Trophoblast cell (in vitro differentiated cells and primary cell): ENCODE measurements around the gene ATP13A2.

ENCODE experiments used
- DNase-seq, 2 donors: peaks; one replicate each; pipeline ENCODE4 v3.0.0-alpha.2; 2016
- H2AFZ ChIP-seq: 2 replicates; pipeline ENCODE4 v1.6.1; 2013; ENCODE audit warnings: low read length, moderate library complexity, mild to moderate bottlenecking; ENCODE audit not compliant: insufficient read depth, poor library complexity
- H2AK5ac ChIP-seq: 2 replicates; pipeline ENCODE4 v1.6.1; 2013; ENCODE audit warnings: mild to moderate bottlenecking, low read length
- H2BK120ac ChIP-seq: 2 replicates; pipeline ENCODE4 v1.6.1; 2013; ENCODE audit warnings: low read length, mild to moderate bottlenecking, moderate library complexity; ENCODE audit not compliant: insufficient read depth, poor library complexity
- H2BK12ac ChIP-seq: 2 replicates; pipeline ENCODE4 v1.6.1; 2013; ENCODE audit warnings: mild to moderate bottlenecking, low read length, moderate library complexity
- H2BK5ac ChIP-seq: 2 replicates; pipeline ENCODE4 v1.6.1; 2013; ENCODE audit warnings: low read length, low read depth, moderate library complexity, mild to moderate bottlenecking; ENCODE audit not compliant: poor library complexity
- H3K14ac ChIP-seq: 2 replicates; pipeline ENCODE4 v1.6.1; 2013; ENCODE audit warnings: mild to moderate bottlenecking, low read length
- H3K18ac ChIP-seq: 2 replicates; pipeline ENCODE4 v1.6.1; 2013; ENCODE audit warnings: mild to moderate bottlenecking, low read length
- H3K23ac ChIP-seq: 2 replicates; pipeline ENCODE4 v1.6.1; 2013; ENCODE audit warnings: low read length
- H3K27ac ChIP-seq: 2 replicates; pipeline ENCODE4 v1.5.1; 2013; ENCODE audit warnings: low read depth, mild to moderate bottlenecking, inconsistent platforms, low read length, moderate library complexity
- H3K27me3 ChIP-seq: 2 replicates; pipeline ENCODE4 v1.6.1; 2013; ENCODE audit warnings: inconsistent platforms, mild to moderate bottlenecking, low read length, moderate library complexity; ENCODE audit not compliant: insufficient read depth
- H3K36me3 ChIP-seq, 2 experiments: 1 replicate in 1 of 2; 2 replicates in 1 of 2; pipeline ENCODE4 v1.6.1; 2013; ENCODE audit warnings: low read length in 2 of 2, mild to moderate bottlenecking in 2 of 2, moderate library complexity in 1 of 2; ENCODE audit not compliant: insufficient read depth in 2 of 2, control insufficient read depth in 1 of 2
- H3K4ac ChIP-seq: 2 replicates; pipeline ENCODE4 v1.6.1; 2013; ENCODE audit warnings: low read depth, mild to moderate bottlenecking, low read length, moderate library complexity
- H3K4me1 ChIP-seq, 2 experiments: 1 replicate in 1 of 2; 2 replicates in 1 of 2; pipeline ENCODE4 v1.6.1; 2013; ENCODE audit warnings: low read length in 2 of 2, mild to moderate bottlenecking in 2 of 2, moderate library complexity in 1 of 2; ENCODE audit not compliant: insufficient read depth in 2 of 2, control insufficient read depth in 1 of 2
- H3K4me2 ChIP-seq: 2 replicates; pipeline ENCODE4 v1.6.1; 2013; ENCODE audit warnings: inconsistent platforms, mild to moderate bottlenecking, low read length, moderate library complexity
- H3K4me3 ChIP-seq: 2 replicates; pipeline ENCODE4 v1.5.1; 2013; ENCODE audit warnings: mild to moderate bottlenecking, low read depth, low read length, inconsistent platforms
- H3K79me1 ChIP-seq: one replicate; pipeline ENCODE4 v1.6.1; 2013; ENCODE audit warnings: low read length
- H3K79me2 ChIP-seq: 2 replicates; pipeline ENCODE4 v1.6.1; 2013; ENCODE audit warnings: low read length, mild to moderate bottlenecking; ENCODE audit not compliant: control insufficient read depth, insufficient read depth, poor library complexity
- H3K9ac ChIP-seq: 2 replicates; pipeline ENCODE4 v1.6.1; 2013; ENCODE audit warnings: mild to moderate bottlenecking, low read length
- H3K9me3 ChIP-seq: 2 replicates; pipeline ENCODE4 v1.6.1; 2013; ENCODE audit warnings: low read depth, mild to moderate bottlenecking, control low read depth, inconsistent platforms, low read length; ENCODE audit not compliant: insufficient read depth
- H4K12ac ChIP-seq: 2 replicates; pipeline ENCODE4 v1.6.1; 2013; ENCODE audit warnings: low read depth, mild to moderate bottlenecking, low read length, moderate library complexity
- H4K8ac ChIP-seq: 2 replicates; pipeline ENCODE4 v1.6.1; 2013; ENCODE audit warnings: low read depth, mild to moderate bottlenecking, low read length, moderate library complexity
- H4K91ac ChIP-seq: one replicate; pipeline ENCODE4 v1.6.1; 2013; ENCODE audit warnings: low read depth, mild to moderate bottlenecking, low read length, moderate library complexity
- WGBS: extraction: QIAGEN DNeasy Blood & Tissue Kit; methylation state at CpG from one replicate; pipeline ENCODE4 v1.1.7; 2013; ENCODE audit warnings: missing lambda C conversion rate; ENCODE audit not compliant: insufficient read length, insufficient coverage; ENCODE audit errors: extremely low coverage; 5-methylcytosine and 5-hydroxymethylcytosine counted together

ATP13A2 gene

DNA sequence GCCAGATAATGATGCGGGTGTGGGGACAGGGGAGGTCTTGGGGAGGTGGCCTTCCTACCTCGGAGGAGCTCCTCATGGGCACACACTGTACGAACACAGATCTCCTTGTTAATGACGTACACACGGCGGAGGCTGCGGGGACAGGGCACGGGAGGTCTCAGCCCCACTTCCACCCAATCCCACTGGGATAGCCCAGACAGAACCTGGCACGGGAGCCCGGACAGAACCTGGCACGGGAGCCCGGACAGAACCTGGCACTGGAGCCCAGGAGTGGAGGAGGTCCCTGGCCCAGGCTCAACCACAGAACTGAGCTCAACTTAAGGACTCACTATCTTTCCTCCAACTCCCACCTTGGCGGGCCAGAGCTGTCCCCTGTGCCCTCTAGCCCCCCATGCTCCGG lies 36.5 kb downstream of the ATP13A2 start:
- Histone ChIP-seq H3K18ac (no peak overlapping the region), H4K12ac (no peak overlapping the region), H3K9ac (no peak overlapping the region), H3K79me1 (peaks cover 10% of the 10 kb centered on the region), H3K4me2 (no peak overlapping the region), H2BK12ac (no peak overlapping the region), H3K4me1 (peaks cover 8 to 14% of the 10 kb centered on the region in 2 experiments), H3K27ac (no peak overlapping the region), H2BK5ac (no peak overlapping the region), H2AK5ac (no peak overlapping the region), H4K91ac (no peak overlapping the region), H3K9me3 (no peaks in the 10 kb centered on the region), H3K23ac (no peak overlapping the region), H4K8ac (no peak overlapping the region), H2AFZ (no peak overlapping the region), H2BK120ac (no peak overlapping the region), H3K14ac (no peak overlapping the region), H3K4ac (no peak overlapping the region), H3K27me3 (no peaks in the 10 kb centered on the region), H3K4me3 (no peak overlapping the region), H3K36me3 (peaks cover 38 to 49% of the 10 kb centered on the region in 2 experiments), H3K79me2 (peaks cover 4% of the 10 kb centered on the region)
- no CpG with 5 or more reads among the region's 14 CpGs for WGBS
- DNase-seq: no peak

DNA sequence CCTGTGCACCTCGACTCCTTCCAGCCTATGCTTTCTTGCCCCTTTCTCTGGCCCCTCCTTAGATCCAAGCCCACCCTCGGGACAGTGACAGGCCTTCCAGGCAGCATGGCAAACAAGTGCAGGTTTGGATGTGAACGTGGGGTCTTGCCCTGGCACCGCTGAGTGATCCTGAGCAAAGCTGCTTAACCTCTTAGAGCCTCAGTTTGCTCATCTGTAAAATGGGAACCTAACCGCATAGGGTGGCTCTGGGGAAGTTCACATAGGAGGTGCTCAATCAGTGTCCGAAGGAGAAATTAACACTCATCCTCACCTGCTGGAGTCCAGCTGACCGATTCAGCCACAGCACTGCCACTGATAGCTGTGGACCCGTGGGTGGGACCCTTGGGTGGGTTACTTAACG lies 38.5 kb downstream of the ATP13A2 start:
- Histone ChIP-seq H3K4ac (no peak overlapping the region), H3K79me1 (no peaks in the 10 kb centered on the region), H3K79me2 (no peaks in the 10 kb centered on the region), H3K23ac (no peak overlapping the region), H4K91ac (no peak overlapping the region), H3K18ac (no peak overlapping the region), H3K9me3 (peaks cover 4% of the 10 kb centered on the region), H4K12ac (no peak overlapping the region), H2BK120ac (no peak overlapping the region), H2AK5ac (no peak overlapping the region), H3K27ac (no peak overlapping the region), H3K4me3 (no peak overlapping the region), H3K9ac (no peak overlapping the region), H2BK5ac (no peak overlapping the region), H2AFZ (no peak overlapping the region), H3K27me3 (no peaks in the 10 kb centered on the region), H3K4me1 (peaks cover 0 to under 1% of the 10 kb centered on the region in 2 experiments), H3K14ac (no peak overlapping the region), H3K4me2 (no peak overlapping the region), H3K36me3 (peaks cover 38 to 53% of the 10 kb centered on the region in 2 experiments), H2BK12ac (no peak overlapping the region), H4K8ac (no peak overlapping the region)
- no CpG with 5 or more reads among the region's 9 CpGs for WGBS
- DNase-seq: no peak

DNA sequence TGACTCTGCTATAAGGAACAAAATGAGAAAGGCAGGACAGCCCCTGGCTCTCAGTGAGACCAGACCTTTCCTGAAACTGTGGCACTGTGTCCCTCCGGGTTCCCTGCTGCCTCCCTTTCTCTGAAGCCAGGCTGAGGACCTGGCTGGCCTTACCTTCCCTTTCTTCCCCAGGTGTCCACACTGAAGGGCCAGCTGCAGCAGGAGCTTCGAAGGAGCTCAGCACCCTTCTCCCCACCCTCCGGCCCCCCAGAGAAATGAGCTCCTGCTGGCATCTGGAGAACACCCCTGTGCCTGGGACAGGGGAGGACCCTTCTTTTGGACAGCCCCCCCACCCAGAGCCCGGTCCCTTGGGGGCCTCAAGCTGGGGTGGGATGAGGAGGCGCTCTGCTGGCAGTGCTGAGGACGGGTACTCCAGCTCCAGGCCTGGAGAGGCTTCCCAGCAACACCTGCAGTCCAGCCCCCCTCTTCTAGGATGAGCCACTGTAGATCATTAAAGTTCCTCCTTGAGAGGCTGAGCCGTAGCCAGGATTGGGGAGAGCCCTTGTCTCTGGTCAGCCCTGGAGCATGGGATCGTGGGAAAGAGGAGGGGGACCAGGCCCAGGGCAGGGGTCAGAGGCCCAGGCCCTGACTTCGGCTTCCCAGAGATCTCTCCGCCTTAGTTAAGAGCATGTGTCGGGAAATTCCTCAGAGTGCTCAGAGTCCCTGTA lies 39.4 kb downstream of the ATP13A2 start:
- H3K9ac ChIP-seq: no peak overlapping the region
- DNase-seq: no peak
- no peaks in the 10 kb centered on the region for H3K27me3 ChIP-seq
- H2BK12ac ChIP-seq: no peak overlapping the region
- H4K12ac ChIP-seq: no peak overlapping the region
- no peak overlapping the region for H3K14ac ChIP-seq
- H3K23ac ChIP-seq: no peak overlapping the region
- WGBS: no CpG with 5 or more reads among the region's 11 CpGs
- no peak overlapping the region for H2BK120ac ChIP-seq
- H3K4ac ChIP-seq: no peak overlapping the region
- peaks cover 31 to 48% of the 10 kb centered on the region in 2 experiments for H3K36me3 ChIP-seq
- no peak overlapping the region for H4K91ac ChIP-seq
- H3K27ac ChIP-seq: no peak overlapping the region
- peaks cover 5% of the 10 kb centered on the region for H3K9me3 ChIP-seq
- H3K79me1 ChIP-seq: no peaks in the 10 kb centered on the region
- no peak overlapping the region for H3K4me3 ChIP-seq
- H2BK5ac ChIP-seq: no peak overlapping the region
- no peak overlapping the region for H4K8ac ChIP-seq
- peaks cover 0 to 2% of the 10 kb centered on the region in 2 experiments for H3K4me1 ChIP-seq
- H3K18ac ChIP-seq: no peak overlapping the region
- no peaks in the 10 kb centered on the region for H3K79me2 ChIP-seq
- no peak overlapping the region for H2AK5ac ChIP-seq
- no peak overlapping the region for H3K4me2 ChIP-seq
- no peak overlapping the region for H2AFZ ChIP-seq

DNA sequence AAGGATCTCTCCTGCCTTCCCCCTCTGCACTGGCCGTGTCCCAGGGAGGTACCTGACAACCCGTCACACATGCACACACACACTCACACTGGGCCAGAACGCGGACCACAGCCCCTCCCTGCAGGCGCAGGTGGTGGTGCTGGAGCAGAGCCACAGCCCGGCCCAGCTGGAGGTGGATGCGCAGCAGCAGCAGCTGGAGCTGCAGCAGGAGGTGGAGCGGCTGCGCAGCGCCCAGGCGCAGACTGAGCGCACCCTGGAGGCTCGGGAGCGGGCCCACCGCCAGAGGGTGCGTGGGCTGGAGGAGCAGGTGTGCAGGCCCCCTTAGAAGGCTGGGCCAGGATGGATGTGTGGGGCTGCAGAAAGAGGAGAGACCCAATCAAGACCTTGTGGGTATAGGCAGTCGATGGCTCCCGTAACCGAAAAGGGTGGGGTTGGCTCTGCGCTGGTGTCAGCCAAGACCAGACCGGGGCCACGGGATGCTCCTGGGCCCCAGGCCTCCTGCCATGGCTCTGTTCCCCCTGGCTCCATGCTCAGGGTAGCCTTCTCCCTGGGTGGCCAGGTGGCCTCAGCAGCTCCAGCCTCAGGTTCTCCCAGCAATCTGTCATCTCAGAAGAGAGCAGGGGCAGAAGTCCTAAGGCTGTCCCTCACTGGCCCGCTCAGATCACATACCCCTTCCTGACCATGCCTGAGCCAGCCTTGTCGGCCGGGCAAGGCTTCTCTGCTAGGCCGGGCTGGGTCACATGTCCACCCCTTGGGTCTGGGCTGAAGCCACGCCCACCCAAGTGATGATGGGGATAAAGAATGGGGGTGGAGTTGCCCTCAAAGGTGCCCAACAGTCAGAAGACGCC lies 40.2 kb downstream of the ATP13A2 start:
- Histone ChIP-seq H2BK12ac (no peak overlapping the region), H3K4me1 (peaks cover 0 to 5% of the 10 kb centered on the region in 2 experiments), H2BK5ac (no peak overlapping the region), H3K14ac (no peak overlapping the region), H4K91ac (no peak overlapping the region), H3K9me3 (peaks cover 5% of the 10 kb centered on the region), H4K12ac (no peak overlapping the region), H2AFZ (no peak overlapping the region), H3K23ac (no peak overlapping the region), H3K79me1 (no peaks in the 10 kb centered on the region), H3K4ac (no peak overlapping the region), H3K27ac (no peak overlapping the region), H3K4me3 (no peak overlapping the region), H3K4me2 (no peak overlapping the region), H3K9ac (no peak overlapping the region), H2AK5ac (no peak overlapping the region), H3K79me2 (no peaks in the 10 kb centered on the region), H3K18ac (no peak overlapping the region), H3K36me3 (peaks cover 23 to 41% of the 10 kb centered on the region in 2 experiments), H3K27me3 (no peaks in the 10 kb centered on the region), H4K8ac (no peak overlapping the region), H2BK120ac (no peak overlapping the region)
- no peak for DNase-seq
- no CpG with 5 or more reads among the region's 28 CpGs for WGBS
